GM12801 (cell line): ENCODE measurements around the gene ZBTB37.

Experiments
- CTCF ChIP-seq: IDR thresholded peaks from one replicate; pipeline ENCODE4 v1.5.1; 2011; ENCODE audit warnings: control low read depth; ENCODE audit not compliant: insufficient read length; ENCODE audit errors: extremely low read depth

Gene ZBTB37

DNA sequence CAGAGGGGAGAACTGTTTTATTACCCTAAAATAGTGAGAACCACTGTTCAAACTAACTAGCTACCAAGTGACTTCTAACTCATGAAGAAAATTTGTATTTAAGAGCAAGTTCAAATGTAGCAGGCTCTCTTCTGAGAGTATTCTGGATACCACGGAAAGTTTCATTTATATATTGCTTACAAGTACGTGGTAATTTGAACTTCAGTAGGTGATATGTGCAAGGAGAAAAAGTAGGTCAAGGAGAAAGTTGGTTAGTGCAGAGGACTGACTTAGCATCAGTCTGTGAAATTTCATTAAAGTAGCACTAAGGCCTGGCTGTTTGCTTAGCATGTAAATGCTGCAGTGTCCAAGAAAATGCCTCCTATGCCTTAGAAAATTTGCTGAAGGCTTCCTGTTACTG is 32.2 kb downstream of the ZBTB37 start:
- TF ChIP-seq CTCF = no peak

DNA sequence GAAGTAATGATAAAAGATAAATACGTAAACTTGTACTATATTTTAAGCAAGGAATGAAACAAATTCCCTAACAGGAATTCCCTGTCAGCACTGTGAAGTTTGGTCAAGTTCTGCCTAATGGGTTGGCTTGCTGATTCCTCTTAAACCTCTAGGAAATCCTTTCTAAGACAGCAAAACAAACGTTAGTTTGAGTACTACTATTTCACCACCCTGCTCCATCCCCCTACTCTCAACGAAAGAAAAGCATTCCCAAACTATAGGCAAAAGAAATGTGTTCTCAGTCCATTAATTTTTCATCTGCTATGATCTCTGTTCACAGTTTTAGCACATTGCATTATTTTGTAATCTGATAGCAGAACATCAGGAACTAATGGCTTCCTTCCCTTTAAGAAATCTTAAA is 32.8 kb downstream of the ZBTB37 start:
- no peak for TF ChIP-seq CTCF

DNA sequence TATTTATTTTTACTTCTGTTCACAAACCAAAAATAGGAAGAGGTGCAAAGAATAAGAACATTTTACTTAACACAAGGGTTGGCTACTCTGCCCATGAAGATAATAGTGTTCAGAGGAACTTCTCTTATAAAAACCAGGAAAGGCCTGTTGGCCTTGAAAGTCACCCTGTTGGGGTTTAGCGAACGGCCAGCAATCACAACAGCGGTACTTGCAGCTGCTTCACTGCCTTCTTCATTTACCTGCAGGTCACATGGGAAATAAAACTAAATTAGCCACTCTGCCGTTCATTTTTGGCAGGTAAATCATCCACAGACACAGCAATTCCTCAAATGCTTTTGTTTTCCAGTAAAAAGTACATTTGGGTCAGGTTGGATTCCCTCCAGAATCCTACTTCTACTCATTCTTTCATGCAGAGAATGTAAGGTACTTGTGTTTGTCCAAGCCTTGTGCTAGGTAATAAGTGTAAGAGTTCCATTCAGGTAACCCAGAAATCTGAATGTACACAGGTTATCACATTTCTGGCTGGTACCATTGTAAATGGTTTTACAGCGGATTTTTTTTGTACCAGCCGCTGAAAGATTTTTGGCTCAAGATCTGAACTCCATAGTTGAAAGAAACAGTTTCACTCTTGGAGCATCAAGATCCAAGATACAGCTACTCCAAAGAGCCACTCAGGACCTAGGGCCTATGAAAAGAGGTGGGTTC is 35.8 kb downstream of the ZBTB37 start:
- no peak for TF ChIP-seq CTCF

DNA sequence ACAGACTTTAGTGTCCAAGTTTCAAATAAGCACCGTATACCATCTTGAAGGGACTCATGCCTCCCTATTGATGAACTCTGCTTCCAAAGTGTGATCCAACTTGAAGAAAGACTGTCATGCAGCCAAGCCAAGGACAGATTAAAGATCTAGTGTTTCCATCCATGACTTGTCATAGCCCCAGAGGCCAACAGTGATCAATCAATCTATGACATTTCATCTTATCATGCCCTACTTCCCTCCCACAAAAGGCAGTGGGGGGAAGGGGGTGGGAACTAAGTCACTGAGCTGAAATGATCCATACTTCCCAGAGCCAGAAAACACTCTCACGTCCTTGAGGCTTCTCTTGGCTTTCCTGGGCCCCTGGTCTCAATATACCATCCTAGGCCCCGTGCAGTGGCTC is 44.9 kb downstream of the ZBTB37 start:
- no peak for TF ChIP-seq CTCF

GRCh38 chr1:173914366-173914871 is 46.2 kb downstream of the ZBTB37 start:
- peak; percentile 33 for TF ChIP-seq CTCF

DNA sequence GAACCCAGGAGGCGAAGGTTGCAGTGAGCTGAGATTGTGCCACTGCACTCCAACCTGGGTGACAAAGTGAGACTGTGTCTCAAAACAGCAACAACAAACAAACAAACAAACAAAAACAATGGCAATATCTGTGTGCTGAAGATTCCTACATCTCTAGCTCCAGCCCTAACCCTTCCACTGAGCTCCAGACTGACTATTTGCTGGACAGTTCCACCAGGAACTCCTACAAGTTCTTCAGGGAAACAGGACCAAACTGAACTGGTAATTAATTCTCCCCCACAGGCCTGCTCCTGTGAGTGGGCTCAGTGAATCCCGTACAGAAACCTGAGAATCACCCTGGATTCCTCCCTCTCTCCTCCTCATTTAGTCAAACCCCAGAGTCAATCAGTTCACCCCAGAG is 47.4 kb downstream of the ZBTB37 start:
- no peak for TF ChIP-seq CTCF

DNA sequence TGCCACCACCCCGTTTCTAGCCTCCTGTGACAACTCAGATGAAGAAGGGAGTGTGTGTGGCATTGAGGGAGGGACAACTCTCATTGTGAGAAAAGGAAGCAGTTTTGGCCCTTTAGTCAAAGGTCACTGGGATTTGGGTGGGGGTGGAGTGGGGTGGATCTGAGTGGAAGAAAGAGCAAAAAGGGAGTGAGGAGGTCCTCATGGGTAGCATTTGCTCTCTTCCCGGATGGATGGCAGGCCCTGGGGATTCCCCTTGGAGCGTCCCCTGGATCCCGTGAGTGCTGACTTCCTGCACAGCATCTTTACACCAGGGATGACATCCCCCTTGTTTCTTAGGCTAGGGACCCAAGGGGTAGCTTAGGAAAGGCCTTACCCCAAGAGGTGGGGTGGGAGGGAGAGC is 48.5 kb downstream of the ZBTB37 start:
- no peak for TF ChIP-seq CTCF

GRCh38 chr1:173917149-173917548 is 49.0 kb downstream of the ZBTB37 start, which contains the start of gene SERPINC1:
SERPINC1 (minus strand) TSS chr1:173917327; CDS start chr1:173917259, 68 bp downstream.
- TF ChIP-seq CTCF = no peak
